Activated naive CD8-positive, alpha-beta T cell (primary cell): ENCODE results near the gene UBE2QL1.

Experiments
- H3K27ac Mint-ChIP-seq: one replicate; pipeline ENCODE4 v1.8.0; 2021; ENCODE audit warnings: mixed read lengths
- H3K27me3 Mint-ChIP-seq: one replicate; pipeline ENCODE4 v1.8.0; 2021; ENCODE audit warnings: mixed read lengths
- H3K36me3 Mint-ChIP-seq: one replicate; pipeline ENCODE4 v1.8.0; 2021; ENCODE audit warnings: mixed read lengths
- H3K4me1 Mint-ChIP-seq: one replicate; pipeline ENCODE4 v1.8.0; 2021; ENCODE audit warnings: low read depth, mixed read lengths
- H3K4me3 Mint-ChIP-seq: one replicate; pipeline ENCODE4 v1.8.0; 2021; ENCODE audit warnings: mild to moderate bottlenecking, mixed read lengths
- H3K9me3 Mint-ChIP-seq: one replicate; pipeline ENCODE4 v1.8.0; 2021; ENCODE audit warnings: low read depth, mixed read lengths

Gene UBE2QL1

GRCh38 chr5:6442333-6442732 lies 6.3 kb upstream of the UBE2QL1 start:
- Mint-ChIP-seq H3K4me3 (no peak overlapping the region), H3K27ac (no peak overlapping the region), H3K36me3 (no peaks in the 10 kb centered on the region), H3K27me3 (peaks cover 11% of the 10 kb centered on the region), H3K9me3 (no peaks in the 10 kb centered on the region), H3K4me1 (no peaks in the 10 kb centered on the region)

GRCh38 chr5:6443326-6443725 lies 5.3 kb upstream of the UBE2QL1 start:
- H3K36me3 Mint-ChIP-seq: no peaks in the 10 kb centered on the region
- no peaks in the 10 kb centered on the region for H3K9me3 Mint-ChIP-seq
- H3K27ac Mint-ChIP-seq: no peak overlapping the region
- H3K4me3 Mint-ChIP-seq: no peak overlapping the region
- H3K27me3 Mint-ChIP-seq: peaks cover 8% of the 10 kb centered on the region
- no peaks in the 10 kb centered on the region for H3K4me1 Mint-ChIP-seq

GRCh38 chr5:6446042-6446441 lies 2.6 kb upstream of the UBE2QL1 start:
- Mint-ChIP-seq H3K36me3 (no peaks in the 10 kb centered on the region), H3K27me3 (peaks cover 19% of the 10 kb centered on the region), H3K4me1 (peaks cover 10% of the 10 kb centered on the region), H3K9me3 (no peaks in the 10 kb centered on the region), H3K27ac (no peak overlapping the region), H3K4me3 (no peak overlapping the region)

- Mint-ChIP-seq H3K4me3 (no peak overlapping the region), H3K27me3 (peaks cover 20% of the 10 kb centered on the region), H3K4me1 (peaks cover 10% of the 10 kb centered on the region), H3K27ac (no peak overlapping the region), H3K36me3 (no peaks in the 10 kb centered on the region), H3K9me3 (no peaks in the 10 kb centered on the region)
Measured at GRCh38 chr5:6446626-6447309, 1.9 kb upstream of the UBE2QL1 start.

GRCh38 chr5:6447384-6448140 lies 1.1 kb upstream of the UBE2QL1 start:
- H3K27me3 Mint-ChIP-seq: peaks cover 21% of the 10 kb centered on the region
- no peaks in the 10 kb centered on the region for H3K9me3 Mint-ChIP-seq
- H3K4me1 Mint-ChIP-seq: peaks cover 10% of the 10 kb centered on the region
- no peaks in the 10 kb centered on the region for H3K36me3 Mint-ChIP-seq
- no peak overlapping the region for H3K4me3 Mint-ChIP-seq
- H3K27ac Mint-ChIP-seq: no peak overlapping the region

- Mint-ChIP-seq H3K36me3 (no peaks in the 10 kb centered on the region), H3K4me1 (peaks cover 10% of the 10 kb centered on the region), H3K27me3 (peaks cover 25% of the 10 kb centered on the region), H3K9me3 (no peaks in the 10 kb centered on the region), H3K4me3 (no peak overlapping the region), H3K27ac (no peak overlapping the region)
Measured at GRCh38 chr5:6448141-6448491, 543 bp upstream of the UBE2QL1 start.

- Mint-ChIP-seq H3K9me3 (no peaks in the 10 kb centered on the region), H3K4me1 (peaks cover 10% of the 10 kb centered on the region), H3K27me3 (peaks cover 32% of the 10 kb centered on the region), H3K27ac (no peak overlapping the region), H3K4me3 (peak overlapping the region; percentile 82), H3K36me3 (no peaks in the 10 kb centered on the region)
Measured at GRCh38 chr5:6449465-6450158, 953 bp downstream of the UBE2QL1 start.

- H3K36me3 Mint-ChIP-seq: no peaks in the 10 kb centered on the region
- peaks cover 10% of the 10 kb centered on the region for H3K4me1 Mint-ChIP-seq
- peak overlapping the region; percentile 46 for H3K4me3 Mint-ChIP-seq
- H3K27ac Mint-ChIP-seq: no peak overlapping the region
- peaks cover 40% of the 10 kb centered on the region for H3K27me3 Mint-ChIP-seq
- H3K9me3 Mint-ChIP-seq: no peaks in the 10 kb centered on the region
Measured at GRCh38 chr5:6450319-6450833, 1.7 kb downstream of the UBE2QL1 start.

- H3K27ac Mint-ChIP-seq: no peak overlapping the region
- no peak overlapping the region for H3K4me3 Mint-ChIP-seq
- H3K36me3 Mint-ChIP-seq: no peaks in the 10 kb centered on the region
- peaks cover 53% of the 10 kb centered on the region for H3K27me3 Mint-ChIP-seq
- no peaks in the 10 kb centered on the region for H3K9me3 Mint-ChIP-seq
- peaks cover 10% of the 10 kb centered on the region for H3K4me1 Mint-ChIP-seq
Measured at GRCh38 chr5:6452622-6453504, 4.2 kb downstream of the UBE2QL1 start.

- no peak overlapping the region for H3K27ac Mint-ChIP-seq
Measured at GRCh38 chr5:6453937-6454560, 5.4 kb downstream of the UBE2QL1 start.

GRCh38 chr5:6454628-6455053 lies 6.0 kb downstream of the UBE2QL1 start:
- Mint-ChIP-seq H3K27me3 (peaks cover 49% of the 10 kb centered on the region), H3K4me1 (peaks cover 7% of the 10 kb centered on the region), H3K27ac (no peak overlapping the region), H3K4me3 (no peak overlapping the region), H3K9me3 (no peaks in the 10 kb centered on the region), H3K36me3 (no peaks in the 10 kb centered on the region)

More at GRCh38 chr5:6453937-6454560, 5.4 kb downstream of the UBE2QL1 start:
- Mint-ChIP-seq H3K9me3 (no peaks in the 10 kb centered on the region), H3K4me1 (peaks cover 10% of the 10 kb centered on the region), H3K36me3 (no peaks in the 10 kb centered on the region), H3K4me3 (no peak overlapping the region), H3K27me3 (peaks cover 53% of the 10 kb centered on the region)

GRCh38 chr5:6455571-6456200 lies 7.0 kb downstream of the UBE2QL1 start:
- Mint-ChIP-seq H3K27me3 (peaks cover 42% of the 10 kb centered on the region), H3K4me3 (no peak overlapping the region), H3K9me3 (no peaks in the 10 kb centered on the region), H3K27ac (no peak overlapping the region), H3K36me3 (no peaks in the 10 kb centered on the region), H3K4me1 (no peaks in the 10 kb centered on the region)

GRCh38 chr5:6456766-6457370 lies 8.2 kb downstream of the UBE2QL1 start:
- Mint-ChIP-seq H3K27me3 (peaks cover 34% of the 10 kb centered on the region), H3K9me3 (no peaks in the 10 kb centered on the region), H3K27ac (no peak overlapping the region), H3K4me3 (no peak overlapping the region), H3K4me1 (no peaks in the 10 kb centered on the region), H3K36me3 (no peaks in the 10 kb centered on the region)
